ENCODE results near the gene GPR78. TPM values are rescaled to one million over a fixed set of nuclear protein-coding genes. Genes with fewer than 3 reads are reported as not detected.

The GPR78 gene
- total RNA-seq, 1 donor from 2014 or later = not detected

DNA sequence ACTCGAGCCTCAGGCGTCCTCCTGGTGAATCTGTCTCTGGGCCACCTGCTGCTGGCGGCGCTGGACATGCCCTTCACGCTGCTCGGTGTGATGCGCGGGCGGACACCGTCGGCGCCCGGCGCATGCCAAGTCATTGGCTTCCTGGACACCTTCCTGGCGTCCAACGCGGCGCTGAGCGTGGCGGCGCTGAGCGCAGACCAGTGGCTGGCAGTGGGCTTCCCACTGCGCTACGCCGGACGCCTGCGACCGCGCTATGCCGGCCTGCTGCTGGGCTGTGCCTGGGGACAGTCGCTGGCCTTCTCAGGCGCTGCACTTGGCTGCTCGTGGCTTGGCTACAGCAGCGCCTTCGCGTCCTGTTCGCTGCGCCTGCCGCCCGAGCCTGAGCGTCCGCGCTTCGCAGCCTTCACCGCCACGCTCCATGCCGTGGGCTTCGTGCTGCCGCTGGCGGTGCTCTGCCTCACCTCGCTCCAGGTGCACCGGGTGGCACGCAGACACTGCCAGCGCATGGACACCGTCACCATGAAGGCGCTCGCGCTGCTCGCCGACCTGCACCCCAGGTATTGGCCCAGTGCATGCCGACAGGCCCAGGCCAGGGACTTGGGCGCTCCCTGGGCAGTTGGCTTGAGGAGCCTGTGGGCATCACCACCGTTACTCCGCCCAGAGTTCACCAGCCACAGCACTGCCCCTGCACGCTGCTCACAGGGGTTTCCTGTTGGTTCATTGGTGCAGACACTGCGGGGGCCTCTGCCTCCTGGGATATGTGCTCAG is 1.1 kb downstream of the GPR78 start:
- no peak for DNase-seq
- peak; percentile 27 for ATAC-seq (ENCODE audit: poor library complexity)
- intact Hi-C loops (cut with DNase I) = no loop called here

DNA sequence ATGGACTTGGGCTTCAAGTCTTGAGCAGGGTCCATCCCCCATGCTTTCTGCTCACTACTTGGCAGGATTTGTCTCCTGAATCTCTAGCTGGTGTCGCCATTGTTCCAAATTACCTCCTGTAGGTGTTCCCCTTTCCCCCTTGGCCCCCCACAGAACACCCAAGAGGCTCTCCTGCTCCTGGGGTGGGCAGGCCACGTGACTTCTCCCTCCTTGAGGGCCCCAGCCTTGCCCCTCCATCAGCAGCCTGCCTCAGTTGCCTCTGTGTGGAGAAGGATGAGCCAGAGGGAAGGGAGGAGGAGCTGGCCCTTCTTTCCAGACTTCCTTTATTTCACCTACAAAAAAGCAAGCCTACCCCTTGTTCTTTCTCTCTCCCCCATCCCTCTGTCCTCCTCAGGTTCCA is 1.8 kb downstream of the GPR78 start:
- intact Hi-C loops (cut with DNase I) = no loop called here
- ATAC-seq (ENCODE audit: poor library complexity) (no peak), DNase-seq (no peak)

DNA sequence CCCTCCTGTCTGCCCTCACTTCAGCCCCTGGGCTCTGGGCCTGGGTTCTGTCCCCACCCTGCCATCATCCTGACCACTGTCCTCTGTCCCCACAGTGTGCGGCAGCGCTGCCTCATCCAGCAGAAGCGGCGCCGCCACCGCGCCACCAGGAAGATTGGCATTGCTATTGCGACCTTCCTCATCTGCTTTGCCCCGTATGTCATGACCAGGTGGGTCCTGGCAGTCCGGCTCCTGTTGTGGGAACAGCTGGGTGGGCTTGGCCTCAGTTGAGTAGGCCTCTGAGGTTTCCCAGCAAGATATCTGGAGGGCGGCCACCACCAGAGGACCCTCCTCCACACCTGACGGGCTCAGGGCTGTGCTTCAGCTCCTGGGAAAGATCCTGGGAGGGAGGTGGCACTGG is 2.2 kb downstream of the GPR78 start:
- DNase-seq (no peak), ATAC-seq (ENCODE audit: poor library complexity) (no peak)
- intact Hi-C loops (cut with DNase I) = no loop called here

DNA sequence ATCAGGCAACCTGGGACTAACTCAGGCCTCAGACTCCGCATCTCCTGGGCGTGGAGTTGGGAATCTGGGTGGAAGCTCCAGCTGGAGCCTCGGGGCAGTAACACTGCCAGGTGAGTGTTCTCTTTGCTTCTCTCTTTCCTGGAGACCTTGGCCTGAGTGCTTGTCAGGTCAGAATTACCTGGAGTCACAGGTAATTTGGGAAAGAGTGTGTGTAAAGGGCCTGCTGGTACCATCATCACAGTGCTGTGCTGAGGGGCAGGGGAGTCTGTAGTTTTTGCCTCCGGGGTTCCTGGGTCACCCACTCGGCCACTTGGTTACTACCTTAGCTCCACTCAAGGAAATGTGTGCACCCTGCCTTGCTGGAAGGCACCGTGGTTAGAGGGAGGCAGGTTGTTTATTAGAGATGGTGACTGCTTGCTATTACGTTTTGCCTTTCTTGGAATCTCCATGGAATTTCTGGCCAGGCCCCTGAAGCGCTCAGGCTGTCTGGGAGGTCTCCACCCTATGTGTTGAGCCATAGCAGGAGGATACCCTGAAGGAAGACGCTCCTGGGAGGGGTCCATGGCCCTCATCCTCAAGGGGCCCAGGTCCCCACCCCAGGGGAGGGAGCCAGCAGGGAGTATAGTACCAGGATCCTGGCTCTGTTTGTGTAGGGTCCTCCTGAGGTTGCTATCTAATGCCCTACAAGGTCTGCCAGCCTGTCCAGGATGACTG is 2.9 kb downstream of the GPR78 start:
- intact Hi-C loops (cut with DNase I) = no loop called here
- ATAC-seq (ENCODE audit: poor library complexity) (no peak), DNase-seq (no peak)

DNA sequence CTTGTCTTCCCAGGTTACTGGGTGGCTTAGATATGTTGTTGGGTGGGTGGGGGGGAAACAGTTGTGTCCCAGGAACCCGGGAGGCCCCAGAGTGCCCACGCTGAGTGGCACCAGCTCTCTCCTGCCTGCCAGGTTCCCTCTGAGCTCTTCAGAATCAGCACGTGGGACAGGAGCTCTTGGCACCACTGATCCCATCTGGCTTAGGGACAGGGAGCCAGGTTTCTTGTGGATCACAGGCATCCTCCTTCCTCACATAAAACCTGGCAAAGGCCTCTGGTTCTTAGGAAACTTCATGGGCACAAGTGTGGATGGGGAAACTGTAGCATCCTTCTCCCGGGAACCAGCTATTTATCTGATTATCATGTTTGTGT is 3.4 kb downstream of the GPR78 start:
- intact Hi-C loops (cut with DNase I) = no loop called here
- DNase-seq (no peak), ATAC-seq (ENCODE audit: poor library complexity) (no peak)

DNA sequence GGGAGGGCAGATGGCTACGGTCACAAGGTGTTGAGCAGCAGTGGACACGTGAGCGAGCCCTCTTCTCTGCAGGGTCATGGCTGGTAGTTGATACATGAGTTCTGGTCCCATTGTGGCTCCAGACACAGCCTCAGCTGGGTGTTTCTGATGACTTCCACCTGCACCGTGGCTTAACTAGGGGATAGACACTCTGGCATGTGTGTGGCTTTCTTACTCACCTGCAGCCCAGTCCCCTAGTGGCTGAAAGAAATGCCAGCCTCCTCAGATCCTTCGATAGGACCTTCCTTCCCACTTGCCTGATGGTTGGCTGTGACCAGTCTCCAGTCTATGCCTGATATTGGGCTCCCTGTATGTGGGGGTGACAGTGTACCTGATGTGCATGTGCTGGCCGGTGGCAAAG is 5.0 kb downstream of the GPR78 start:
- ATAC-seq (ENCODE audit: poor library complexity) (no peak), DNase-seq (no peak)
- intact Hi-C loops (cut with DNase I) = no loop called here

DNA sequence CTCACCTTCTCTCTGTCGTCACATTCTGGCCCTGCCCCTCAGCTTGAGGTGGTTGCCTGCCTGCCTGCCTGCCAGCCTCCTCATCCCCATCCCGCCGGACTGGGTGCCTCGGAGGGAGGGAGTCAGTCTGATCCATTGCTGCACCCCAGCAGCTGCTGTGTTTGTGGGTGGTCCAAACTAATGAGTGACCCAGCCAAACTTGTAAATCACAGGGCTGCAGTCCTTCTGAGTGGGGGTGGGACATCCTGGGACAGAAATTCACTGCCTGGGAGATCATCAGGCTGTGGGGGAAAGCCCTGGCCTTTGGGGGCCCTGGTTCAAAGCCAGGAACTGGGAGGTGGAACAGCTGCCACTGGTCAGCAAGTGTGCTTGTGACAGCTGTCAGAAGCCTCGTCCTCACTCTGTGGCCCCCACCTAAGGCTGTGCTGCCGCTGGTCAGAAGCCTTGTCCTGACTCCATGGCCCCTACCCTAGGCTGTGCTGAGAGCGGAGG is 5.6 kb downstream of the GPR78 start:
- ATAC-seq (ENCODE audit: poor library complexity) = no peak
- DNase-seq = no peak
- intact Hi-C loops (cut with DNase I) = no loop called here

DNA sequence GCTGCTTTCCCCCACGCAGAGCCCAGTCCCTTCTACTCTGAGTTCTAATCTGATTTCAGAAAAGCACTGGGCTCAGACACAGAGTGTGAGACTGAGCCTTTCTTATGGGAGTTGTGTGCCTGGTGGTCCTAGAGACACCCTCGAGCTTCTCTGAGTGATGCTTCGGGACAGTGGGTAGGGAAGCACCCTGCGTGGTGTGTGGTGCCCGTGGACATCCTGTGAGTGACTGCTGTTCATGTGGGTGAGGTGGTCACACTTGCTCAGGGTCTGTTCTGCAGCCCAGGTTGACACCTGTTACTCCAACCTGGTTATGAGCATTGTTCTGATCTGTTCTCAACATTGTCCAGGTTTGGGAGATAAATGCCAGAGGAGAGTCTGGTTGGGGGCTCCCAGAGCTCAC is 6.1 kb downstream of the GPR78 start:
- DNase-seq (no peak), ATAC-seq (ENCODE audit: poor library complexity) (no peak)
- intact Hi-C loops (cut with DNase I) = no loop called here

DNA sequence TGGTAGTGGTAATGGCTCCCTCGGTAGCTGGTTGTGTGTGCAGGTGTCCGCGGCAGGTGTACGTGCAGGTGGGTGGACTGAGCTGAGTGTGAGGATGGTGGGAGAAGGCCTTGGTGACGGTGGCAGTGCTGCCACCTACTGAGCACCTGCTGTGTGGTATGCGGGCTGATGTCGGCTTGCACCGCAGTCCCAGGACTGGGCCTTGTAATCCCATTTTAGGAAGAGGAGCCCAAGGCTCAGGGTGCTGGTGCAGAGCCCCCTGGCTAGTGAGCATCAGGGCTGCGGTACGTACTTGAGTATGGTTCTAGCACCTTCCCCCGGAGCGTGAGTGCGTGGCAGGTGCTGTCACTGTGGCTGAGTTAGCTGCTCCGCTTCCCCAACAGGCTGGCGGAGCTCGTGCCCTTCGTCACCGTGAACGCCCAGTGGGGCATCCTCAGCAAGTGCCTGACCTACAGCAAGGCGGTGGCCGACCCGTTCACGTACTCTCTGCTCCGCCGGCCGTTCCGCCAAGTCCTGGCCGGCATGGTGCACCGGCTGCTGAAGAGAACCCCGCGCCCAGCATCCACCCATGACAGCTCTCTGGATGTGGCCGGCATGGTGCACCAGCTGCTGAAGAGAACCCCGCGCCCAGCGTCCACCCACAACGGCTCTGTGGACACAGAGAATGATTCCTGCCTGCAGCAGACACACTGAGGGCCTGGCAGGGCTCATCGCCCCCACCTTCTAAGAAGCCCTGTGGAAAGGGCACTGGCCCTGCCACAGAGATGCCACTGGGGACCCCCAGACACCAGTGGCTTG is 6.7 kb downstream of the GPR78 start:
- intact Hi-C loops (cut with DNase I) = no loop called here
- DNase-seq = no peak
- no peak for ATAC-seq (ENCODE audit: poor library complexity)

DNA sequence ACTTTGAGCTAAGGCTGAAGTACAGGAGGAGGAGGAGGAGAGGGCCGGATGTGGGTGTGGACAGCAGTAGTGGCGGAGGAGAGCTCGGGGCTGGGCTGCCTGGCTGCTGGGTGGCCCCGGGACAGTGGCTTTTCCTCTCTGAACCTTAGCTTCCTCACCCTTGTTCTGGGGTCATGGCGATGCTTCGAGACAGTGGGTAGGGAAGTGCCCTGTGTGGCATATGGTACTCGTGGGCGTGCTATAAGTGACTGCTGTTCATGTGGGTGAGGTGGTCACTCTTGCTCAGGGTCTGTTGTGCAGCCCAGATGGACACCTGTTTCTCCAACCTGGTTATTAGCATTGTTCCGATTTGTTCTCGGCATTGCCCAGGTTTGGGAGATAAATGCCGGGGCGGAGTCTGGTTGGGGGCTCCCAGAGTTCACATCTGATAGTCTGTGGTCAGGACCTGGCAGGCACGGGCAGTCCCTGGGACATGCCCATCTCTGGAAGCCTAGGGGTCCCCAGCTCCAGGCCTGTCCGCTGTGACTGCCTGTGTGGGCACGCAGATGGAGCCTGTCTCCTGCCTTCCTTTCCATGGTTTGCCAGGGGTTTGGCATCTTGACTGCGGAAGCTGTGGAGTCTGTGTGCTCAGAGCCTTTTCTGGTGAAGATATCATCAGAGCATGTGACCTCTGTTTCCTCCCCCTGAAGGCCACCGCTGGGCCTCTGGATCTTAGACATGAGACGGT is 7.4 kb downstream of the GPR78 start:
- intact Hi-C loops (cut with DNase I) = no loop called here
- DNase-seq = no peak

DNA sequence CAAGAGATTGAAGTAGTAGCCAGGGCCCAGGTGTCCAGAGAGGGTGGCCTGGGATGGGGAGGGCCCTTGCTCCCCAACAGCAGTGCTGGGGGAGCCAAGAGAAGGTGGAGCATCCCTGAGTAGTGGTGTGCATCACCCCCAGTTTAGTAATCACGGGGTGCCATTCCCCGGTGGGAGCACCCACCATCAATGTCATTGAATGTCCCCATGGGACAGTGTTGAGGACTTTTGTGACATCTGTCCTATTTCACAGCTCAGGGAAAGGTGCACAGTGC is 7.9 kb downstream of the GPR78 start:
- no peak for DNase-seq
- intact Hi-C loops (cut with DNase I) = no loop called here
- no peak for ATAC-seq (ENCODE audit: poor library complexity)

More for the DNA sequence above, 7.4 kb downstream of the GPR78 start:
- no peak for ATAC-seq (ENCODE audit: poor library complexity)

DNA sequence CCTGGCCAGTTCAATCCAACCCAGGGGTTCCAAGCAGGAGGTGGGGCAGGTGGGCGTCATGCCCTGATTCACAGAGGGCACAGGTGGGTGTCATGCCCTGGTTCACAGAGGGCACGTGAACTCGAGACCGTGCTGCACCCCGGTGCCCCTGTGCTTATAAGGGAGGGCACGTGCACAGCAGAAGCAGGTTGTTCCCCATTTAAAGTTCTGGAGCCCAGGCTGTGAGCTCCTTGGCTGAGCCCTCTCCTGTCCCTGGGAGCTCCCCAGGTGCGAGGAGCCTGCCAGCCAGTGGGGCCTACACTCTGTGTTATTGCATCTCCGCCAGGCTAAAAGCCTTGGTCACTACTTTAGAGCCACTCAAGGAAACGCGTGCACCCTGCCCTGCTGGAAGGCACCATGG is 9.1 kb downstream of the GPR78 start:
- no peak for DNase-seq
- intact Hi-C loops (cut with DNase I) = no loop called here

DNA sequence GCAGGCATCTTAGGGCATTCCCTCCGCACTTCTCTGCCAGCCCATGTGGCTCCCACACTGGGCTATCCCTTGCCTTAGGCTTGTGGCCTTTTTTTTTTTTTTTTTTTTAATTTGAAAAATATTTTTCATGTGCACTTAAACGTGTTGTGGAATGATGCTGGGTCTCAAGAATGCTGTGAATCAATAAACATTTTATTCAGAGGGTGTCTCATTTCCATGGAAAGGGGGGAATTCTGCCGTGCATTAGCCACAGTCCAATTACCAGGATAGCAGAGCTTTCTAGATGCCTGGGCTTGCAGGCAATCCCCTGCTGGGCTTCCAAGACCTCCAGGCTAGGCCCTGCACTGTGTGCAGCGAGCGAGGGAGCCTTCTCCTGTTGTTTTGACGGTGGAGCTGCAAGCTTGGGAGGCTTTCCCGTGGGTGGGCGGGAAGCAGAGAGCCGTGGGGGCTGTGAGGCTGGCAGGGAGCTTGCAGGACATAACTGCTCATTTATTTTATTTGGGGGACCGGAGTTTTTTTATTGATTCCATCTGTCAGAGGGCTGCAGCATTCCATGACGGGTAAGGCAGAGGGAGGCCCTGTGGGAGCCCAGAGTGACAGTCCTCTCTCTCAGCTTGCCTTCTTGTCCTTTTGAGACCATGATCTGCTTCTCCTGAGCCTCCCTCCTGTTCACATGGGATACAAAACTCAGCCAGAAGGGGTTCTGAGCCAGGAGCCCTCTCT is 9.8 kb downstream of the GPR78 start:
- no peak for ATAC-seq (ENCODE audit: poor library complexity)
- intact Hi-C loops (cut with DNase I) = loop anchor here (5.0 kb wide), 1 partner anchor 123 kb away; no protein-coding TSS in a partner anchor

More for the DNA sequence above, 9.1 kb downstream of the GPR78 start:
- no peak for ATAC-seq (ENCODE audit: poor library complexity)

DNA sequence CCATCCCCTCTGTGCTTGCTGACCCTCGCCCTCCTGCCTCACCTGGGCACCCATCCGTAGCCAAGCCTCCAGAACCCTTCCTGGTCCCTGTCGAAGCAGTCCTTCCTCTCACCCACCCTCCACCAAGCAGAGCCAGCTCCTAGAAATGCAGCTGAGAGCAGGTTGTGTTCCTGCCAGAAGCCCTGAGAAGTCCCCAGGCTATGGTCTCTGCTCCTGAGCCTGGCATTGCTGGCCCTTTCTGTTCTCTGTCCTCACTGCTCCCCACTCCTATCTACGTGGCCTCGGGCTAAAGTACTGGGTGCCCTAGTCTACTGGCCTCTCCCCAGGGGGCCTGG is 10.3 kb downstream of the GPR78 start:
- DNase-seq (no peak), ATAC-seq (ENCODE audit: poor library complexity) (no peak)
- intact Hi-C loops (cut with DNase I) = loop anchor here (5.0 kb wide), 1 partner anchor 123 kb away; no protein-coding TSS in a partner anchor

More for the DNA sequence above, 9.8 kb downstream of the GPR78 start:
- no peak for DNase-seq

DNA sequence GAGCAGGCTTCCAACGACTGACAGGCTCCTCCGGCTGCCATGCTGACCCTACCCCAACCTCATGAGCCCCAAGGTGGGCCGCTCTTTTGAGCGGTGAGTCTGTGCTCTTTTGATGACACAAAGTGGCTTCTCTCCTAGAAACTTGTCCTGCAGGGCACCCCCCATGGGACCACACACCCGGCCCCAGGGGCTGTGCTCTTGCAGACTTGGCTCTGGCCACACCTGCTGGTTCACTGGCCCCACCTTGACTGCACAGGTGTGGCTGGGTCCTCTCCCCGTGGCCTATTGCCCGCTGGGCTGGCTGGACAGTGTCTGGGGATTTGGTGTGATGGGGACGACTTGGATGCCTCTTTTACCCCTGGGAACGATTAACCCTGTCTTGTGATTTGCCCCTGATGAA is 10.9 kb downstream of the GPR78 start:
- intact Hi-C loops (cut with DNase I) = loop anchor here (5.0 kb wide), 1 partner anchor 124 kb away; no protein-coding TSS in a partner anchor
- DNase-seq (no peak), ATAC-seq (ENCODE audit: poor library complexity) (no peak)

DNA sequence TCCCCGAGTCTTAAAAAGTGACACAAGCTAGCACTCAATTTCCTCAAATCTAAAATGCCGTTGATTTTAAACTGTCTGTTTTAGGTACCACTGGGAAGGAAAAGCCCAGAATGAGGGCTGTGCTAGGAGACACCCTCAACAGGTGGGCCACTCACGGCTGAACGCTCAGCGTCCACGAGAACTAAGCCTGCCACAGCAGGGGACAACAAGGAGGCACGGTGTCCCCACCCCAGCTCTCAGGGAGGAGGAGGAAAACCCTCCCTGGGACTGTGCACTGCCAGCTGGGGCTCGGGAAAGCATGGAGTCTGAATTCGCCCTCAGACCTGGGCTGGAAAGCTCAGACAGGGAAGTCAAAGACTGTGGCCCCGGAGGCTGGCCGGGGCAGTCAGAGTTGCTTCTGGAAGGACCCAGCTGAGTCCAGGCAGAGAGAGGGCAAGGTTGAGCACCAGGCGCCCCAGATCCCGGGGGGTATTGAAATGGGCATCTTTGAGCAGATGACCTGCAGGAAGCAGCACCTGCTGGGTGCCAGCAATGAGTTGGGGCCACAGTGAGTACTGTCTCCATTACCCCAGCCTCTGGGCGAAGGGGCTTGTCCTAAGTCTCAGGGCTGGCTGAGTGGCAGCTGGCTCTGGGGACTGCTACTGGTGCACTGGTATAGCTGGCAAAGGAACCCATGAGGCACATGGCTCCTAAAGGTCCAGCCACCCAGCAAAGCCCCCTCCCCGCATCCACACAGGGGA is 11.6 kb downstream of the GPR78 start:
- DNase-seq = no peak
- intact Hi-C loops (cut with DNase I) = loop anchor here (5.0 kb wide), 1 partner anchor 124 kb away; no protein-coding TSS in a partner anchor
- ATAC-seq (ENCODE audit: poor library complexity) = no peak

DNA sequence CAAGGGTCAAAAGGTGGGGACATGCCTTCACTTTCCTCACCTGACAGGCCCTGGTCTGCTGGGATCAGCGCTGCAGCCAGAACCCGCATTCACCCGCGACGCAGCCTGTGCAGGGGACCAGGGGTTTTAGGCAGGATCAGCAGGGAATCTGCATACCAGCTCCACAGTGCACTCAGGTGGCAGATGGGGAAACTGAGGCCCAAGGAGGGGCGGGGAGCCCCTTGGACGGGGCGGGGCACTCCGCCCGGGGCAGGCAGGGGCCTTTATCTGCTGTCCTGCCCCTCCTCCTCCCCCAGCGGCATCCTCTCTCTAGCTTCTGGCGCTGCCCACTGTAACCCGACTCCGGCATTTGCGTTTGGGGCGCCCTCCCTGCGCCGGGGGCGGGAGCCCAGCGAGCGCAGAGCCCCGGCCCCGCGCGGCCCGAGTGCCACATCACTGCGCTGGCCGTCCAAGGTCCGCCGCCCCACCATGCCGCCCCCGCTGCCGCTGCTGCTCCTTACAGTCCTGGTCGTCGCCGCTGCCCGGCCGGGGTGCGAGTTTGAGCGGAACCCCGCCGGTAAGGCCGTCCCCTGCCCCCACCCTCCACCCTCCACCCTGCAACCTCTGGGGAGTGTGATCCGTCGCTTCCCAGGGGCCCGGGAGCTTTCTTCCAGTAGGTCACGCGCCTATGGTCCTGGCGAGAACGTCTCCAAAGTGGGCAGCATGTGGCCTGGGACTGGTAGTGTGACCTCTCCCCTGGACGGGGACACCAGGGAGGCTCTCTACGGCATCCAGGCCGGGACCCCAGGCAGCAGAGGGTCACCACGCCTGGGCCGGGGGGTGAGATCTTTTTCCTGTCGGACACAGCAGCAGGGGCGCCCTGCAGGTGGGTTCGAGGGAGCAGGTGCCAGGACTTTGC is 12.4 kb downstream of the GPR78 start, which contains the start of gene CPZ:
TSS of gene CPZ (plus strand) at position 400 of the 898 bp plus-strand sequence. CDS start at position 469, 69 bp downstream.
- intact Hi-C loops (cut with DNase I) = loop anchor here (5.0 kb wide), 1 partner anchor 125 kb away; no protein-coding TSS in a partner anchor
- ATAC-seq (ENCODE audit: poor library complexity) (no peak), DNase-seq (peak; percentile 37)
